Naive thymus-derived CD4-positive, alpha-beta T cell (primary cell): Measurements from ENCODE around the gene PTCD3. TPM values are rescaled to one million over a fixed set of nuclear protein-coding genes. Genes with fewer than 3 reads are reported as not detected.

Experiments used
- ATAC-seq: fragments of 150-1000 bp; cut with Tn5 transposase; 2 replicates; pipeline ENCODE4 v1.10.0; 2021; ENCODE audit warnings: mild to moderate bottlenecking, moderate library complexity
- CTCF ChIA-PET: fragments of 350-600 bp; sonication (Branson Sonifier 250); formaldehyde crosslinking; loops from one replicate; lab custom pipeline; 2021; ENCODE audit warnings: antibody characterized with exemption; lab: Charles Lee
- POLR2A ChIA-PET: fragments of 350-600 bp; sonication (Branson Sonifier 250); formaldehyde crosslinking; loops from one replicate; lab custom pipeline; 2021; ENCODE audit warnings: antibody characterized with exemption, inconsistent platforms; lab: Charles Lee
- DNase-seq, 9 donors: peaks; one replicate each; pipeline versions ENCODE4 v3.0.0 to v3.0.0-alpha.2; 2020 to 2022; ENCODE audit warnings: mixed read lengths in 1 of 9
- H3K27ac ChIP-seq: one replicate; pipeline ENCODE4 v1.7.0; 2013; ENCODE audit warnings: mild to moderate bottlenecking, low read depth, low read length, moderate library complexity
- H3K27me3 ChIP-seq, 2 donors: one replicate each; pipeline ENCODE4 v1.7.0; 2013; ENCODE audit warnings: low read length in 2 of 2, mild to moderate bottlenecking in 2 of 2, moderate library complexity in 2 of 2; ENCODE audit not compliant: control insufficient read depth in 2 of 2, insufficient read depth in 2 of 2
- H3K36me3 ChIP-seq, 3 experiments: 1 replicate in 2 of 3; 2 replicates in 1 of 3; pipeline ENCODE4 v1.7.0; 2013; ENCODE audit warnings: low read length in 3 of 3, mild to moderate bottlenecking in 3 of 3, moderate library complexity in 1 of 3; ENCODE audit not compliant: insufficient read depth in 3 of 3, control insufficient read depth in 2 of 3
- H3K4me1 ChIP-seq, 2 donors: one replicate each; pipeline ENCODE4 v1.7.0; 2013; ENCODE audit warnings: low read length in 2 of 2, mild to moderate bottlenecking in 2 of 2, moderate library complexity in 1 of 2; ENCODE audit not compliant: control insufficient read depth in 2 of 2, insufficient read depth in 2 of 2
- H3K4me3 ChIP-seq: 2 replicates; pipeline ENCODE4 v1.7.0; 2013; ENCODE audit warnings: mild to moderate bottlenecking, low read length
- H3K9me3 ChIP-seq, 3 experiments: 1 replicate in 2 of 3; 2 replicates in 1 of 3; pipeline ENCODE4 v1.7.0; 2013; ENCODE audit warnings: low read length in 3 of 3; ENCODE audit not compliant: control insufficient read depth in 2 of 3
- H3K27ac Mint-ChIP-seq, 9 donors: one replicate each; pipeline ENCODE4 v1.8.0; 2020 to 2022; ENCODE audit warnings: mixed read lengths in 9 of 9, mild to moderate bottlenecking in 8 of 9, moderate library complexity in 5 of 9, inconsistent platforms in 2 of 9
- H3K27me3 Mint-ChIP-seq, 5 donors: one replicate each; pipeline ENCODE4 v1.8.0; 2021 to 2022; ENCODE audit warnings: mixed read lengths in 5 of 5, mild to moderate bottlenecking in 1 of 5
- H3K36me3 Mint-ChIP-seq, 5 donors: one replicate each; pipeline ENCODE4 v1.8.0; 2020 to 2022; ENCODE audit warnings: mixed read lengths in 5 of 5, mild to moderate bottlenecking in 3 of 5, inconsistent platforms in 1 of 5
- H3K4me1 Mint-ChIP-seq, 7 donors: one replicate each; pipeline ENCODE4 v1.8.0; 2020 to 2022; ENCODE audit warnings: mixed read lengths in 7 of 7, mild to moderate bottlenecking in 3 of 7, inconsistent platforms in 1 of 7
- H3K4me3 Mint-ChIP-seq, 10 donors: one replicate each; pipeline ENCODE4 v1.8.0; 2020 to 2022; ENCODE audit warnings: mild to moderate bottlenecking in 10 of 10, mixed read lengths in 10 of 10, moderate library complexity in 6 of 10, inconsistent platforms in 2 of 10
- H3K9me3 Mint-ChIP-seq, 11 donors: one replicate each; pipeline ENCODE4 v1.8.0; 2020 to 2022; ENCODE audit warnings: mixed read lengths in 11 of 11, mild to moderate bottlenecking in 4 of 11, inconsistent platforms in 1 of 11, moderate library complexity in 1 of 11
- intact Hi-C, 2 donors: fragments of 100-400 bp; cut with micrococcal nuclease; formaldehyde crosslinking; loops; one replicate each; pipeline ENCODE4 v1.15.1; 2023
- polyA plus RNA-seq, 2 donors: library from polyadenylated mRNA; unstranded; fragments of 300-500 nt; fragmentation: Illumina TruSeq; gene quantifications; one replicate each; pipeline ENCODE4 v1.2.3, GENCODE V29; 2021
- total RNA-seq, 6 experiments: library from RNA in 5 of 6; stranded (reverse) in 5 of 6; gene quantifications; 1 replicate in 5 of 6; 2 replicates in 1 of 6; pipeline ENCODE4 v1.2.3 and lab custom pipeline; 2021 to 2026

The PTCD3 gene
- total and polyA plus RNA-seq, 7 experiments from 2014 or later: 47.5 to 207 (median 150) TPM

- ChIA-PET CTCF (interaction anchor here (8.0 kb wide), 1 partner anchor 248 kb away, joined by 219 read pairs; no protein-coding TSS in a partner anchor), POLR2A (no interaction called here)
- Histone ChIP-seq H3K27me3 (no peaks in the 10 kb centered on the region), H3K4me3 (no peak overlapping the region), H3K36me3 (peaks cover 0 to 70% (median 0%) of the 10 kb centered on the region in 3 experiments), H3K4me1 (peaks cover 10 to 20% of the 10 kb centered on the region in 2 donors), H3K9me3 (no peaks in the 10 kb centered on the region), H3K27ac (no peak overlapping the region)
- H3K36me3 Mint-ChIP-seq: peaks cover 6 to 42% (median 28%) of the 10 kb centered on the region in 5 donors
- peaks cover 0 to 53% (median 29%) of the 10 kb centered on the region in 7 donors for H3K4me1 Mint-ChIP-seq
- H3K27ac Mint-ChIP-seq: peak overlapping the region in 2 of 9 donors; percentile 34 to 76
- H3K4me3 Mint-ChIP-seq: no peak overlapping the region
- H3K27me3 Mint-ChIP-seq: no peaks in the 10 kb centered on the region
- DNase-seq: no peak
- H3K9me3 Mint-ChIP-seq: peaks cover 0 to 4% (median 0%) of the 10 kb centered on the region in 11 donors
- intact Hi-C loops: loop anchor here in 1 of 2 donors (5.0 kb wide), 1 partner anchor 324 kb away; the partner anchor contains the start of gene ATOH8
- ATAC-seq: no peak
Measured at GRCh38 chr2:86075886-86076285, 30.1 kb upstream of the PTCD3 start.

DNA sequence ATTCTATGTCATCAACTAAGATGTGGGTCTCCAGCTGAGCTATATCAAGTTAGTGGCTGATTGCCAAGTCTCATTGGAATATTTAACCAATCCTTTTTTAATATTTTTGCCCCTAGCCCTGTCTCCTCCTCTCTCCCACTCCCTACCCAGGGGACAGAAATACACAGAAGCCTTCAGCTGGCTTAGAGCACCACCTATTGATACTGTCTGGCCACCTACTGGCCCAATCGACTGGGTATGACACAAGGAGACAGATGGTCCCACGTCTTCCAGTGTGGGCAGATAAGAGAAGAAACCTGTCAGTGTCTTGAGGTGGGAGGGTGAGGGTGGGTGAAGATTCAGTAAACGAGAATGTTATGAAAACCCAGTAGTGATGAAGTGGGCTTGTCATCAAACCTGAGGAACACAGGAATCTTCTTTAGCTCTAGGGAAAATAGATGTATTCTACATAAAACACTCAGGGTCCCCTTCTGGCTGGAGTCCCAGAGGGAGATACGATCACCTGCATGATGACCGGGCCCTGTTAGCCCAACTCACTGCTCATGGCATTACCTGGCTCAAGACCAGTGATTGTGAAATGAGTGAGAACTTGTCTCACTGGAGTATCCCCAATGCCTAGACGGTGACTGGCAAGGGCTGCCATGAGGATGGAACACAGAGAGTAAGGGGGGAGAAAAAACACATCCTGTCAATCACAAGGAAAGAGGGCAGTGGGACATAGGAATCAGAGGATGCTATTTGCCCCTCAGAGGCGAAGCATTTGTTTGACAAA lies 27.1 kb upstream of the PTCD3 start:
- no peaks in the 10 kb centered on the region for H3K9me3 Mint-ChIP-seq
- H3K4me1 ChIP-seq: peaks cover 10 to 22% of the 10 kb centered on the region in 2 donors
- H3K4me3 ChIP-seq: no peak overlapping the region
- ATAC-seq (peak; percentile 35), DNase-seq (peak in 7 of 9 donors; percentile 15 to 57 (median 44))
- H3K27me3 ChIP-seq: no peaks in the 10 kb centered on the region
- intact Hi-C loops: loop anchor here in 1 of 2 donors (1.0 to 5.0 kb wide), 3 partner anchors 191 to 327 kb away; partner anchors contain the start of genes ATOH8 and ST3GAL5
- no peaks in the 10 kb centered on the region for H3K27me3 Mint-ChIP-seq
- H3K36me3 Mint-ChIP-seq: peaks cover 0 to 29% (median 17%) of the 10 kb centered on the region in 5 donors
- H3K27ac Mint-ChIP-seq: peak overlapping the region; percentile 10 to 79 (median 34)
- H3K4me1 Mint-ChIP-seq: peaks cover 0 to 46% (median 30%) of the 10 kb centered on the region in 7 donors
- CTCF ChIA-PET: interaction anchor here (0.7 to 8.0 kb wide), 18 partner anchors 9 to 371 kb away, joined by 3 to 219 read pairs (median 6); partner anchors contain the start of gene ST3GAL5
- H3K36me3 ChIP-seq: peaks cover 0 to 56% (median 0%) of the 10 kb centered on the region in 3 experiments
- H3K9me3 ChIP-seq: no peaks in the 10 kb centered on the region
- peak overlapping the region in 4 of 10 donors; percentile 15 to 43 (median 27) for H3K4me3 Mint-ChIP-seq
- POLR2A ChIA-PET: interaction anchor here (0.9 to 1.9 kb wide), 6 partner anchors 12 to 252 kb away, joined by 3 to 9 read pairs (median 4); no protein-coding TSS in a partner anchor
- H3K27ac ChIP-seq: no peak overlapping the region

DNA sequence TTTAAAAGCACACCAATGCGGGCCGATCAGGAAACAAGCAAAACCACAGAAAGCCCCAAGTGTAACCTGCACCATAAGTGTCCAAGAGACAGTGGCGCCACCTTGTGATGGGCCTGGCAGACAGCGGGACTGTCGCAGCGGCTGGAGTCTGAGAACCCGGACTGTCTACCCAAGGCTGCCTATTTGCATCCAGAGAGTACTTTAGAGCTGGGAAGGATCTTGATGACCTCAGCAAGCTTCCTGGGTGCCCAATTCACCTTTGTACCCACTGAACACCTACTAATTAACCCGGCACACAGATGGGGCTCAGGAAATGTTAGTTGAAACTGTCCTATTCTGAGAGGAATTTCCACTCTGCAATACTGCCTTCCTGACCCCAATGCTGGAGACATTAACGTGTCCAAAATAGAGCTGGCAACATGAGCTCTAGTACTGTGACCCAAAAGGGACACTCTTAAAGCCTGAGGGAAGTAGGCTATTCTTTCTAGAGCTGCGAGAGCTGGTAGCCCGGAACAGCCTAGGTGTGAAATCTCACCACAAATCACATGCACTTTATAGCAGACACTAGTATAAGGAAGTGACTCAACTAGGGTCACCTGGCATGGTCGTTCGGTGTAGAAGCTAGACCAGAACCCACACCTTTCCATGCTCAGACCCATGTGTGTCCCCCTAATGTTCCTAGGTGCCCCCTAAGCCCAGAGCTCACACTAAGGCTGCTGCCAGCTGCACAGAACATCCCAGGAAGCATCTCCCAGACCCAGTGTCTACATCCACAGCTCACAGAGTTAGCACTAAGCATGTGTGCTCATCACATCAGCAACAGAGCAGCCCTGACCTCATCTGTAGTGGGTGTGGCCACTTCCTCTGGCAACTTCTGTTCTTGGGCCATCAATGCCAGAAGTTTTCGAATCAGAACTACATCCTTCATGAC lies 25.8 kb upstream of the PTCD3 start:
- peaks cover 10 to 22% of the 10 kb centered on the region in 2 donors for H3K4me1 ChIP-seq
- no peak overlapping the region for H3K4me3 ChIP-seq
- H3K36me3 Mint-ChIP-seq: peaks cover 0 to 25% (median 13%) of the 10 kb centered on the region in 5 donors
- H3K9me3 ChIP-seq: no peaks in the 10 kb centered on the region
- intact Hi-C loops: loop anchor here (1.0 to 5.0 kb wide), 9 partner anchors 42 to 351 kb away; partner anchors contain the start of genes ATOH8 (in 1 of the 2) and ST3GAL5 (in 1 of the 2)
- peak overlapping the region in 3 of 10 donors; percentile 36 to 40 (median 37) for H3K4me3 Mint-ChIP-seq
- CTCF ChIA-PET: interaction anchor here (0.7 to 8.0 kb wide), 20 partner anchors 8 to 351 kb away, joined by 3 to 219 read pairs (median 4); partner anchors contain the start of gene ST3GAL5
- H3K27ac Mint-ChIP-seq: peak overlapping the region in 5 of 9 donors; percentile 19 to 75 (median 53)
- H3K27me3 Mint-ChIP-seq: no peaks in the 10 kb centered on the region
- POLR2A ChIA-PET: interaction anchor here (0.6 to 1.3 kb wide), 5 partner anchors 13 to 253 kb away, joined by 3 to 5 read pairs (median 3); no protein-coding TSS in a partner anchor
- H3K27me3 ChIP-seq: no peaks in the 10 kb centered on the region
- H3K27ac ChIP-seq: no peak overlapping the region
- no peaks in the 10 kb centered on the region for H3K9me3 Mint-ChIP-seq
- ATAC-seq (peak; percentile 85), DNase-seq (peak; percentile 65 to 83 (median 78))
- peaks cover 0 to 47% (median 0%) of the 10 kb centered on the region in 3 experiments for H3K36me3 ChIP-seq
- peaks cover 0 to 46% (median 30%) of the 10 kb centered on the region in 7 donors for H3K4me1 Mint-ChIP-seq

- intact Hi-C loops: loop anchor here in 1 of 2 donors (2.0 kb wide), 1 partner anchor 353 kb away; no protein-coding TSS in a partner anchor
- peaks cover 0 to 21% (median 9%) of the 10 kb centered on the region in 5 donors for H3K36me3 Mint-ChIP-seq
- ATAC-seq (no peak), DNase-seq (no peak)
- Histone ChIP-seq H3K9me3 (no peaks in the 10 kb centered on the region), H3K27me3 (no peaks in the 10 kb centered on the region), H3K36me3 (peaks cover 0 to 48% (median 0%) of the 10 kb centered on the region in 3 experiments), H3K4me1 (peaks cover 10 to 22% of the 10 kb centered on the region in 2 donors), H3K4me3 (no peak overlapping the region), H3K27ac (no peak overlapping the region)
- POLR2A ChIA-PET: no interaction called here
- no peaks in the 10 kb centered on the region for H3K27me3 Mint-ChIP-seq
- H3K4me1 Mint-ChIP-seq: peaks cover 0 to 43% (median 30%) of the 10 kb centered on the region in 7 donors
- H3K9me3 Mint-ChIP-seq: no peaks in the 10 kb centered on the region
- CTCF ChIA-PET: interaction anchor here (0.7 to 8.0 kb wide), 3 partner anchors 60 to 254 kb away, joined by 3 to 219 read pairs (median 7); no protein-coding TSS in a partner anchor
- no peak overlapping the region for H3K4me3 Mint-ChIP-seq
- no peak overlapping the region for H3K27ac Mint-ChIP-seq
Measured at GRCh38 chr2:86081724-86082123, 24.3 kb upstream of the PTCD3 start.

- H3K4me3 ChIP-seq: no peak overlapping the region
- peaks cover 0 to 46% (median 0%) of the 10 kb centered on the region in 3 experiments for H3K36me3 ChIP-seq
- ChIA-PET CTCF (interaction anchor here (0.6 to 8.0 kb wide), 3 partner anchors 47 to 255 kb away, joined by 3 to 219 read pairs (median 4); partner anchors contain the start of gene ST3GAL5), POLR2A (no interaction called here)
- DNase-seq: no peak
- peaks cover 10 to 22% of the 10 kb centered on the region in 2 donors for H3K4me1 ChIP-seq
- intact Hi-C loops: no loop called here
- no peak overlapping the region for H3K27ac ChIP-seq
- no peaks in the 10 kb centered on the region for H3K9me3 ChIP-seq
- peak overlapping the region in 2 of 9 donors; percentile 7 to 25 for H3K27ac Mint-ChIP-seq
- H3K4me1 Mint-ChIP-seq: peaks cover 0 to 33% (median 30%) of the 10 kb centered on the region in 7 donors
- ATAC-seq: no peak
- H3K36me3 Mint-ChIP-seq: peaks cover 0 to 18% (median 5%) of the 10 kb centered on the region in 5 donors
- H3K4me3 Mint-ChIP-seq: no peak overlapping the region
- H3K9me3 Mint-ChIP-seq: no peaks in the 10 kb centered on the region
- H3K27me3 ChIP-seq: no peaks in the 10 kb centered on the region
- no peaks in the 10 kb centered on the region for H3K27me3 Mint-ChIP-seq
Measured at GRCh38 chr2:86082756-86083155, 23.3 kb upstream of the PTCD3 start.
